ENCODE measurements around the gene ACAP2.

GRCh38 chr3:195458316-195458717 is 15.5 kb upstream of the ACAP2 start:
- TF ChIP-seq CTCF (IDR thresholded peaks at IDR 0.05 in 8 of 11, conservative IDR thresholded peaks at IDR 0.05 in 3 of 11) (peak in 2 of 11 experiments; percentile 20 to 21), POLR2AphosphoS5 (IDR thresholded peaks at IDR 0.05) (no peak), POLR2A (IDR thresholded peaks at IDR 0.05) (no peak)

All from spleen (tissue), 7 donors.